ENCODE measurements around the gene BCL2L11.

BCL2L11 gene

DNA sequence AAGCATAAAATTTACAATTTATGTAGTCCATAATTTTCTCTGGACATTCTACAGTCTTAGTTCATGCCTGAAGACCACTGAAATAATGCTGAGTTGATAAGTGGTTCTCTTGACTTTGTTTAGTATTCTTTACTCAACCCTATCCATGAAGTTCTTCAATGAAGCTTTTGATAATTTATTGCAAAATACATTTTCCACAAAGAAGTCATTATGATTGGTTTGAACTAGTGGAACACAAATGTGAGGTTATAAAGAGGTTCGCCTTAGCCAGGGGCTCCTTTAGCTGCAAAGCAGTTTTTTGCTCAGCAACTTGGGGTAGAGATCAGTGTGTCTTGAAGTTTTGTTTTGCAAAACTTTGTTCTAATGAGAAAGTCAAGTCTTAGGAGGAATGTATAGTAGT, 5.9 kb downstream of the BCL2L11 start:
- H3K4me3 ChIP-seq (ENCODE audit: low read length): no peak overlapping the region
- no peak overlapping the region for H3K27ac ChIP-seq (ENCODE audit: low read length)
- WGBS (ENCODE audit: insufficient coverage, insufficient read length): no CpG with 5 or more reads among the region's 1 CpG
- H3K4me1 ChIP-seq (ENCODE audit: control insufficient read depth, insufficient read depth, low read length): 0 out of 2 replicates have a peak, but pooled peaks cover 2% of the 10 kb centered on the region
- peaks cover 15% of the 10 kb centered on the region; the same call in 1 of the 2 replicates for H3K36me3 ChIP-seq (ENCODE audit: control insufficient read depth, insufficient read depth, low read length)
- DNase-seq (ENCODE audit: low read depth, low spot score): no peak
- peaks cover 3% of the 10 kb centered on the region; the same call in 1 of the 2 replicates for H3K27me3 ChIP-seq (ENCODE audit: control insufficient read depth, insufficient read depth, low read length)
- H3K9me3 ChIP-seq (ENCODE audit: control insufficient read depth, insufficient read depth, low read length): no peaks in the 10 kb centered on the region

DNA sequence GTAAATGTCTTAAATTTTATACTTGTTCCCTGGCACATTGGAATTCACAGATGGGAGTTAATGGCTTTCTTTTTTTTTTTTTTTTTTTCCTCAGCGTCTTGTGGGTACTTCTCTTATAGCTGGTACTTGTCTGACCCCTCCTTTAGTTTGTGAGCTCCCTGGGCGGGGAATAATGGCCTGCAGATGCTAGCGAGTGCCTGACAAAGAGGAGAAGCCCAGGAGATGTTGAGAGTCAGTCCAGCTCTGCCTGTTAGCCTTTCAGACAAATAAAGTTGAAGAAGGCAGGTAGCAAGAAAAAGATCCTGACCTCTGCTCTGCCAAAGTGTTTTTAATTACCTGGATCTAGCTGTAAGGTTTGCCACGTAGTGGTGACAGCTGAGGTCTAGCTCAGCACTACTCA, 6.6 kb downstream of the BCL2L11 start:
- no CpG with 5 or more reads among the region's 4 CpGs for whole genome bisulfite sequencing (ENCODE audit: insufficient coverage, insufficient read length)
- DNase-seq (ENCODE audit: low read depth, low spot score): no peak
- Histone ChIP-seq H3K27ac (ENCODE audit: low read length) (no peak overlapping the region), H3K36me3 (ENCODE audit: control insufficient read depth, insufficient read depth, low read length) (peaks cover 18% of the 10 kb centered on the region; the same call in 1 of the 2 replicates), H3K4me1 (ENCODE audit: control insufficient read depth, insufficient read depth, low read length) (0 out of 2 replicates have a peak, but pooled peaks cover 2% of the 10 kb centered on the region), H3K9me3 (ENCODE audit: control insufficient read depth, insufficient read depth, low read length) (no peaks in the 10 kb centered on the region), H3K4me3 (ENCODE audit: low read length) (no peak overlapping the region), H3K27me3 (ENCODE audit: control insufficient read depth, insufficient read depth, low read length) (no peaks in the 10 kb centered on the region)

DNA sequence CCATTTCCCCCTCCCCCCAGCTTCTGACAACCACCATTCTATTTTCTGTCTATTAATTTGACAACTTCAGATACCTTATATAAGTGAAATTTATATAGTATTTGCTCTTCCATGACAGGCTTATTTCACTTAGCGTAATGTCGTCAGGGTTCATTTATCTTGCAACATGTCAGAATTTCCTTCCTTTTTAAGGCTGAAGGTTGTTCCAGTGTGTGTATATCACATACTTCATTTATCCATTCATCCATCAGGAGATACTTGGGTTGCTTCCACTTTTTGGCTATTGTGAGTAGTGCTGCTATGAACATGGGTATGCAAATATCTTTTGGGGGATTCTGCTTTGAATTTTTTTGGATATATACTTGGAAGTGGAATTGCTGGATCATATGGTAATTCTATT, 7.4 kb downstream of the BCL2L11 start:
- Histone ChIP-seq H3K27me3 (ENCODE audit: control insufficient read depth, insufficient read depth, low read length) (no peaks in the 10 kb centered on the region), H3K9me3 (ENCODE audit: control insufficient read depth, insufficient read depth, low read length) (no peaks in the 10 kb centered on the region), H3K36me3 (ENCODE audit: control insufficient read depth, insufficient read depth, low read length) (peaks cover 18% of the 10 kb centered on the region; the same call in 1 of the 2 replicates), H3K4me1 (ENCODE audit: control insufficient read depth, insufficient read depth, low read length) (0 out of 2 replicates have a peak, but pooled peaks cover 2% of the 10 kb centered on the region), H3K4me3 (ENCODE audit: low read length) (no peak overlapping the region), H3K27ac (ENCODE audit: low read length) (no peak overlapping the region)
- no CpG with 5 or more reads among the region's 2 CpGs for WGBS (ENCODE audit: insufficient coverage, insufficient read length)
- no peak for DNase-seq (ENCODE audit: low read depth, low spot score)

DNA sequence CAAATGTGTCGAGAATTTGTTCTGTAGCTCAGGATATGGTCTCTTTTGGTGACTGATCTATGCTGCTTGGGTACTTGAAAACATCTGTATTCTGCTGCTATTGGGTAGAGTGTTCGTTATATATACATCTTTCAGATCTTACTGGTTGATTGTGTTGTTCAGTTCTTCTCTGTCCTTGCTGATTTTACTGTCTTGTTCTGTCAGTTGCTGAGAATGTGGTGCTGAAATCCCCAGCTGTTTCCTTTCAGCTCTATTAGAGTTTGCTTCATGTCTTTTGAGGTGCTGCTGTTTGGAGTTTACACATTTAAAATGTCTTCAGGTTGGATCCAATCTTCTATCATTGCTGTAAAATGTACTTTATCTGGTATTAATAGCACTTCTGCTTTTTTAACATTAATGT, 12.9 kb downstream of the BCL2L11 start:
- Histone ChIP-seq H3K36me3 (ENCODE audit: control insufficient read depth, insufficient read depth, low read length) (peaks cover 9% of the 10 kb centered on the region; the same call in 1 of the 2 replicates), H3K27ac (ENCODE audit: low read length) (no peak overlapping the region), H3K4me3 (ENCODE audit: low read length) (no peak overlapping the region), H3K27me3 (ENCODE audit: control insufficient read depth, insufficient read depth, low read length) (no peaks in the 10 kb centered on the region), H3K4me1 (ENCODE audit: control insufficient read depth, insufficient read depth, low read length) (no peaks in the 10 kb centered on the region), H3K9me3 (ENCODE audit: control insufficient read depth, insufficient read depth, low read length) (no peaks in the 10 kb centered on the region)
- DNase-seq (ENCODE audit: low read depth, low spot score): no peak
- no CpG with 5 or more reads among the region's 2 CpGs for WGBS (ENCODE audit: insufficient coverage, insufficient read length)

DNA sequence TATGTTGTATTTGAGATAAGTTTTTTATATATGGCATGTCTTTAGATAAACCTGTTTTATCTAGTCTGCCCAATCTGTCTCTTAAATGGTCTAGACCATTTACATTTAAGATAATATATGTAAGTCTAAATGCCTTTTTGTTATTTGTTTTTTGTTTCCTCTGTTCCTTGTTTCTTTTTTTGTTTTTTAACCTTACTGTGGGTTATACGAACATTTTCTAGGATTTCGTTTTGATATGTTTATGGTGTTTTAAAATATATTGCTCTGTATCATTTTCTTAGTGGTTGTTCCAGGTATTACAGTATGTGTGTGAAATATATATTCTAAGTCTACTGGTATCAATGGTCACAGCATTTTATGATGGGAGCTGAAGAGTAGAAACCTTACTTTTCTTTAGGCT, 13.3 kb downstream of the BCL2L11 start:
- Histone ChIP-seq H3K4me1 (ENCODE audit: control insufficient read depth, insufficient read depth, low read length) (no peaks in the 10 kb centered on the region), H3K27me3 (ENCODE audit: control insufficient read depth, insufficient read depth, low read length) (no peaks in the 10 kb centered on the region), H3K27ac (ENCODE audit: low read length) (no peak overlapping the region), H3K36me3 (ENCODE audit: control insufficient read depth, insufficient read depth, low read length) (peaks cover 9% of the 10 kb centered on the region; the same call in 1 of the 2 replicates), H3K4me3 (ENCODE audit: low read length) (no peak overlapping the region), H3K9me3 (ENCODE audit: control insufficient read depth, insufficient read depth, low read length) (no peaks in the 10 kb centered on the region)
- no peak for DNase-seq (ENCODE audit: low read depth, low spot score)
- 100% methylated on average over 1 of the region's 2 CpGs for WGBS (ENCODE audit: insufficient coverage, insufficient read length)

DNA sequence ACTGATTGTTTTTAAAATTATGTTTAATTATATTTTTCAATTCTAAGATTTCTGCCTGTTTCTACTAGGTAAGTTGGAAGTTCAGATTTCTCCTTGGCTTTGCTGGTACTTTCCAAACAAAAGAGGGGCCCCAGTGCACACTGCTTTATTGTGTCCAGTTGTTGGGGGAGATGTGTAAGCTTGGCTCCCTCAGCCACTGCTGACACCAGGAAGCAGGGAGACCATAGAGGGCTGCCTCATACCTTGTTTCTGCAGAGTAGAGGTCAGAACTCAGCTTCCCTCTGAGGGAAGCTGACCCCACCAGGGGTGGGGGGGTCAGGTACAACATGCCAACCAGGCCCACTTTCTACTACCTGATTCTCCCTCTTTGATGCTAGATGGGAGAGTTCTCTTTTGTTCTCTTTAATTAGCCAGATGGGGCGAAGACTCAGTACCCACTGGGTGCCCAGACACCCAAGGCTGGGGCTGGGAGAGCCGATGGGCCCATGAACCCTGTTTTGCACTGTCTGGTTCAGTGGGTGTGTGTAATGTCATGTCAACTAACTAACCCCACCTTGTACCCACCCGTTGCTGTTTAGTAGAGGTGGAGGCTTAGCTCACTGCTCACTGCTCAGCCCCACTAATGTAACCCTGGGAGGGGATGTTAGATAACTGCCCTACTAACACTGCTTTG, 14.7 kb downstream of the BCL2L11 start:
- no CpG with 5 or more reads among the region's 3 CpGs for WGBS (ENCODE audit: insufficient coverage, insufficient read length)
- peaks cover 6% of the 10 kb centered on the region; the same call in 1 of the 2 replicates for H3K36me3 ChIP-seq (ENCODE audit: control insufficient read depth, insufficient read depth, low read length)

DNA sequence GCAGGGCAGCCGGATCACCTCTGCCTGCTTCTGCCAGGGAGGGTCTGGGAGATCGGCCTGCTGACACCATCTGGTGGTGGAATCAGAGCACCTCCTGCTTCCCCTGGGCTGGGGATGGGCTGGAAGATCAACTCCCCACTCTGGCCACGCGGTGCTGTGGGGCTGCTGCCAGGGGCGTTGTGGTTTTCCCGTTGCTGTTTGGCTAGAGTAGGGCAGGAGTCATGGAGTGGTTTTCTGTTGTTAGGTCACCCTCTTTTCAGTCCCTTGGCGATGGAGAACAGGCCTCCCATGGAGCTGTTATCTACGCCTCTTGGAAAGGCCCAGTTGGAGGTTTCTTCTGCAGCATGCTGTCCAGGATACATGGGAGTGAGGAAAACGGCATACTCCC, 15.2 kb downstream of the BCL2L11 start:
- Histone ChIP-seq H3K27ac (ENCODE audit: low read length) (no peak overlapping the region), H3K27me3 (ENCODE audit: control insufficient read depth, insufficient read depth, low read length) (no peaks in the 10 kb centered on the region), H3K36me3 (ENCODE audit: control insufficient read depth, insufficient read depth, low read length) (peaks cover 7% of the 10 kb centered on the region; the same call in 1 of the 2 replicates), H3K4me3 (ENCODE audit: low read length) (no peak overlapping the region), H3K9me3 (ENCODE audit: control insufficient read depth, insufficient read depth, low read length) (no peaks in the 10 kb centered on the region), H3K4me1 (ENCODE audit: control insufficient read depth, insufficient read depth, low read length) (no peaks in the 10 kb centered on the region; the same call in 1 of the 2 replicates)
- DNase-seq (ENCODE audit: low read depth, low spot score): no peak
- no CpG with 5 or more reads among the region's 9 CpGs for WGBS (ENCODE audit: insufficient coverage, insufficient read length)

More for the DNA sequence above, 14.7 kb downstream of the BCL2L11 start:
- no peaks in the 10 kb centered on the region; the same call in 1 of the 2 replicates for H3K4me1 ChIP-seq (ENCODE audit: control insufficient read depth, insufficient read depth, low read length)
- no peak for DNase-seq (ENCODE audit: low read depth, low spot score)
- H3K27ac ChIP-seq (ENCODE audit: low read length): no peak overlapping the region
- H3K27me3 ChIP-seq (ENCODE audit: control insufficient read depth, insufficient read depth, low read length): no peaks in the 10 kb centered on the region
- H3K9me3 ChIP-seq (ENCODE audit: control insufficient read depth, insufficient read depth, low read length): no peaks in the 10 kb centered on the region
- no peak overlapping the region for H3K4me3 ChIP-seq (ENCODE audit: low read length)

DNA sequence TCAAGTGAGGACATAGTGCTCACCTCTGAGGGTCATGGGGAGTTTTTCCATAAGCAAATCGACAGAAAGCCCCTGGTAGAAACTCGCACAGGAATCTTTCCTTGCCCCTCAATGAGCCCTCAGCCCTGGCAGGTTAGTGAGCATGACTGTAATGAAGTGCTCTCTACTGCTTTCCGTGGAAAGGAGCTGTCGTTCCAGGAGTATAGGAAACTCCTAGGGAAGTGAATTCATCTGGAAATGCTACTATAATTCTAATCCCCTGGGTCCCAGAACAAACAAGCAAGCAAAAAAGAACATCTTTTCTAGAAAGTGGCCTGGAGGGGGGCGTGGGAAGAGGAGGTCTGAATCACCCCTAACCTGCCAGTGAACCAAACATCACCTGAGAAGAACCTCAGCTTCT, 18.1 kb downstream of the BCL2L11 start:
- H3K9me3 ChIP-seq (ENCODE audit: control insufficient read depth, insufficient read depth, low read length): no peaks in the 10 kb centered on the region
- H3K36me3 ChIP-seq (ENCODE audit: control insufficient read depth, insufficient read depth, low read length): peaks cover 5% of the 10 kb centered on the region; the same call in 1 of the 2 replicates
- H3K27ac ChIP-seq (ENCODE audit: low read length): no peak overlapping the region
- WGBS (ENCODE audit: insufficient coverage, insufficient read length): no CpG with 5 or more reads among the region's 5 CpGs
- H3K4me1 ChIP-seq (ENCODE audit: control insufficient read depth, insufficient read depth, low read length): no peaks in the 10 kb centered on the region; the same call in 1 of the 2 replicates
- H3K4me3 ChIP-seq (ENCODE audit: low read length): no peak overlapping the region
- no peaks in the 10 kb centered on the region for H3K27me3 ChIP-seq (ENCODE audit: control insufficient read depth, insufficient read depth, low read length)
- DNase-seq (ENCODE audit: low read depth, low spot score): no peak

DNA sequence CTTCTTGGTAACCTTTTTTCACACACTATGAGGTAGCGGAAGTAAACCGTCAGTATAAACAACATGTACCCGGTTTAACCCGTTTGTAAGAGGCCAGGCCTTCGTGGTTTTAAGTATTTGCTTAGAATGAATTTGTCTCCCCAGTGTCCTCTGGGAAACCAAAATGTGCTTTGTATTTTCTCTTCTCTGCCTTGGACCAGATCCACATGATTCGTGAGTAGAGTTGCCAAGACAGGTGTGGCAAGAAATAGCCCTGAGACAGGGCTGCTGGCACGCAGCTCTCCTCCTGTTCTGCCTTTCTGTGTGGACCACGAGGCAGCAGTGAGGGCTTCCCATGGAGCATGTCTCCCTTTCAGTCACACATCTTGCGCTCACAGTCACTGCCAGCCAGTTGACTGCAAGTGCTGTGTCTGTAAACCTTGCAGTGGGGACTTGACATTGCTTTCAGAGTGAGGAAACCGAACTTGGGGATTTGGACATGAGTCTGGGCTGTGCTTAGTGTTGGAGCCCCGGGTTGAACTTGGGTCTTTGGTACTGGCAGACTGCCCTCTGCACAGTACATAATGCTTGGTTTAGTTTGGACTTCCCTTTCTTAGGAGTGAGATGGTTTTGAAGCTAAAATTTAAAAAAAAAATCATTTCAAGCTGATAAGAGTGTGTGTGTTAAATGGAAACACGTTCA, 19.1 kb downstream of the BCL2L11 start:
- H3K4me1 ChIP-seq (ENCODE audit: control insufficient read depth, insufficient read depth, low read length): no peaks in the 10 kb centered on the region; the same call in 1 of the 2 replicates

DNA sequence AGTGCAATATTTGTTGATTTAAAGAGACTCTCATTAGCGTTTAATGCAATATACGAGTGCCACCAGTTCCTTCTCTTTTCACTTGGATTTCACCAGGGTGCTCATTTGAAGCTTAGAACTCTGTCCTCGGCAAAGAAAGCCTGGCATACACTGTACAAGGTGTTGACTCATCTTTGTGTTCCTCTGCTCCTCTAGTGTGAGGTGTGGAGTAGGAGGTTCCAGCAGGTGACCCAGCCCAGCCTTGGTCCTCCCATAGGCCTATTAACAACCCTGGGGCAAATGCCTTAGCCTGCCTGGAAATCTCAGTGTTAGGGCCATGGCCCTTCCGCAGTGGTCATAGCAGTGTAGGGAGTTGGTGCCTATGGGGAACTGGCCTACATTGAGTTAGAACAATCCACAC, 20.1 kb downstream of the BCL2L11 start:
- Histone ChIP-seq H3K27ac (ENCODE audit: low read length) (no peak overlapping the region), H3K9me3 (ENCODE audit: control insufficient read depth, insufficient read depth, low read length) (no peaks in the 10 kb centered on the region), H3K27me3 (ENCODE audit: control insufficient read depth, insufficient read depth, low read length) (no peaks in the 10 kb centered on the region), H3K4me1 (ENCODE audit: control insufficient read depth, insufficient read depth, low read length) (no peaks in the 10 kb centered on the region; the same call in 1 of the 2 replicates), H3K36me3 (ENCODE audit: control insufficient read depth, insufficient read depth, low read length) (peaks cover 3% of the 10 kb centered on the region; the same call in 1 of the 2 replicates), H3K4me3 (ENCODE audit: low read length) (no peak overlapping the region)
- no peak for DNase-seq (ENCODE audit: low read depth, low spot score)
- WGBS (ENCODE audit: insufficient coverage, insufficient read length): no CpG with 5 or more reads among the region's 4 CpGs

More for the DNA sequence above, 19.1 kb downstream of the BCL2L11 start:
- peaks cover 5% of the 10 kb centered on the region; the same call in 1 of the 2 replicates for H3K36me3 ChIP-seq (ENCODE audit: control insufficient read depth, insufficient read depth, low read length)
- no peak overlapping the region for H3K27ac ChIP-seq (ENCODE audit: low read length)
- no peaks in the 10 kb centered on the region for H3K9me3 ChIP-seq (ENCODE audit: control insufficient read depth, insufficient read depth, low read length)
- H3K27me3 ChIP-seq (ENCODE audit: control insufficient read depth, insufficient read depth, low read length): no peaks in the 10 kb centered on the region
- DNase-seq (ENCODE audit: low read depth, low spot score): no peak
- no peak overlapping the region for H3K4me3 ChIP-seq (ENCODE audit: low read length)
- WGBS (ENCODE audit: insufficient coverage, insufficient read length): no CpG with 5 or more reads among the region's 12 CpGs

All from iPS DF 6.9 (cell line).